GM18909 (cell line): ENCODE results near the gene NUBP2.

Source experiments
- ATAC-seq: cut with Tn5 transposase; IDR thresholded peaks from one replicate; pipeline ENCODE4 v1.9.1; 2021; ENCODE audit warnings: mild to moderate bottlenecking; ENCODE audit not compliant: unreplicated experiment, poor library complexity

The NUBP2 gene

GRCh38 chr16:1757714-1758461, 24.9 kb upstream of the NUBP2 start:
- ATAC-seq, result no peak

GRCh38 chr16:1758923-1759322, 23.8 kb upstream of the NUBP2 start:
- ATAC-seq, result no peak

GRCh38 chr16:1759511-1759910, 23.2 kb upstream of the NUBP2 start:
- ATAC-seq, result no peak

- ATAC-seq, result no peak
Measured at GRCh38 chr16:1760911-1761310, 21.8 kb upstream of the NUBP2 start.

GRCh38 chr16:1761751-1762150, 21.0 kb upstream of the NUBP2 start:
- no peak for ATAC-seq

GRCh38 chr16:1762196-1762878, 20.4 kb upstream of the NUBP2 start:
- no peak for ATAC-seq

GRCh38 chr16:1762879-1763520, 19.8 kb upstream of the NUBP2 start:
- ATAC-seq, result no peak

GRCh38 chr16:1763521-1764511, 18.9 kb upstream of the NUBP2 start:
- ATAC-seq, result no peak

GRCh38 chr16:1764971-1765370, 17.8 kb upstream of the NUBP2 start:
- no peak for ATAC-seq

GRCh38 chr16:1765826-1766225, 16.9 kb upstream of the NUBP2 start:
- no peak for ATAC-seq

- no peak for ATAC-seq
Measured at GRCh38 chr16:1766231-1766630, 16.5 kb upstream of the NUBP2 start.

GRCh38 chr16:1766701-1767100, 16.1 kb upstream of the NUBP2 start:
- ATAC-seq, result no peak

GRCh38 chr16:1767116-1767994, 15.4 kb upstream of the NUBP2 start:
- ATAC-seq, result no peak

- no peak for ATAC-seq
Measured at GRCh38 chr16:1768061-1768766, 14.5 kb upstream of the NUBP2 start.

GRCh38 chr16:1768767-1769401, 13.9 kb upstream of the NUBP2 start:
- no peak for ATAC-seq

- no peak for ATAC-seq
Measured at GRCh38 chr16:1769402-1770300, 13.1 kb upstream of the NUBP2 start.
